GM21526 (cell line): Measurements from ENCODE around the gene JAKMIP1.
A peak's percentile ranks its signal among the peaks of the same experiment; 100 is the strongest.
"Not testable (repeated sequence)": the region's sequence is repeated elsewhere in the genome, so short reads cannot be mapped to it uniquely, and the experiment has no call there.

Source experiments
- ATAC-seq: cut with Tn5 transposase; IDR thresholded peaks from one replicate; pipeline ENCODE4 v1.9.1; 2021; ENCODE audit warnings: moderate library complexity; ENCODE audit not compliant: unreplicated experiment, low FRiP score

Gene JAKMIP1

GRCh38 chr4:6150046-6150735 is 50.2 kb downstream of the JAKMIP1 start:
- no peak for ATAC-seq

- ATAC-seq = no peak
These were observed 51.7 kb downstream of the JAKMIP1 start for GRCh38 chr4:6148506-6149205.

- ATAC-seq = no peak
These were observed 52.9 kb downstream of the JAKMIP1 start for GRCh38 chr4:6147441-6147840.

GRCh38 chr4:6143603-6144181 is 56.7 kb downstream of the JAKMIP1 start:
- no peak for ATAC-seq

- no peak for ATAC-seq
These were observed 57.3 kb downstream of the JAKMIP1 start for GRCh38 chr4:6142935-6143602.

- ATAC-seq = no peak
These were observed 57.8 kb downstream of the JAKMIP1 start for GRCh38 chr4:6142511-6142910.

GRCh38 chr4:6141554-6141953 is 58.8 kb downstream of the JAKMIP1 start:
- no peak for ATAC-seq

- not testable (repeated sequence) for ATAC-seq
These were observed 59.3 kb downstream of the JAKMIP1 start for GRCh38 chr4:6141021-6141420.

- no peak for ATAC-seq
These were observed 62.6 kb downstream of the JAKMIP1 start for GRCh38 chr4:6137747-6138135.

- ATAC-seq = no peak
These were observed 63.2 kb downstream of the JAKMIP1 start for GRCh38 chr4:6137027-6137746.

GRCh38 chr4:6134612-6135220 is 65.6 kb downstream of the JAKMIP1 start:
- peak; percentile 73 for ATAC-seq

- no peak for ATAC-seq
These were observed 67.6 kb downstream of the JAKMIP1 start for GRCh38 chr4:6132716-6133115.

- no peak for ATAC-seq
These were observed 72.0 kb downstream of the JAKMIP1 start for GRCh38 chr4:6128221-6128850.

GRCh38 chr4:6126971-6127745 is 73.2 kb downstream of the JAKMIP1 start:
- no peak for ATAC-seq

GRCh38 chr4:6125103-6125651 is 75.2 kb downstream of the JAKMIP1 start:
- ATAC-seq = no peak

- no peak for ATAC-seq
These were observed 75.8 kb downstream of the JAKMIP1 start for GRCh38 chr4:6124386-6125102.

- ATAC-seq = no peak
These were observed 76.4 kb downstream of the JAKMIP1 start for GRCh38 chr4:6123976-6124375.

- no peak for ATAC-seq
These were observed 76.8 kb downstream of the JAKMIP1 start for GRCh38 chr4:6123541-6123940.
